Measurements from ENCODE around the gene MTG2.

GRCh38 chr20:62208061-62208794, 25.4 kb downstream of the MTG2 start:
- TF ChIP-seq, protein P1, sequence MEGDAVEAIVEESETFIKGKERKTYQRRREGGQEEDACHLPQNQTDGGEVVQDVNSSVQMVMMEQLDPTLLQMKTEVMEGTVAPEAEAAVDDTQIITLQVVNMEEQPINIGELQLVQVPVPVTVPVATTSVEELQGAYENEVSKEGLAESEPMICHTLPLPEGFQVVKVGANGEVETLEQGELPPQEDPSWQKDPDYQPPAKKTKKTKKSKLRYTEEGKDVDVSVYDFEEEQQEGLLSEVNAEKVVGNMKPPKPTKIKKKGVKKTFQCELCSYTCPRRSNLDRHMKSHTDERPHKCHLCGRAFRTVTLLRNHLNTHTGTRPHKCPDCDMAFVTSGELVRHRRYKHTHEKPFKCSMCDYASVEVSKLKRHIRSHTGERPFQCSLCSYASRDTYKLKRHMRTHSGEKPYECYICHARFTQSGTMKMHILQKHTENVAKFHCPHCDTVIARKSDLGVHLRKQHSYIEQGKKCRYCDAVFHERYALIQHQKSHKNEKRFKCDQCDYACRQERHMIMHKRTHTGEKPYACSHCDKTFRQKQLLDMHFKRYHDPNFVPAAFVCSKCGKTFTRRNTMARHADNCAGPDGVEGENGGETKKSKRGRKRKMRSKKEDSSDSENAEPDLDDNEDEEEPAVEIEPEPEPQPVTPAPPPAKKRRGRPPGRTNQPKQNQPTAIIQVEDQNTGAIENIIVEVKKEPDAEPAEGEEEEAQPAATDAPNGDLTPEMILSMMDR (IDR thresholded peaks at IDR 0.05): no peak
- no peak for TF ChIP-seq POLR2A (IDR thresholded peaks at IDR 0.05)
